ENCODE results near the gene PPP1R9B.

PPP1R9B gene

GRCh38 chr17:50184611-50185398 is 34.3 kb upstream of the PPP1R9B start:
- Mint-ChIP-seq H3K4me3 (peak overlapping the region in 1 of 3 experiments; percentile 43), H3K36me3 (ENCODE audit: low read depth) (peaks cover 35% of the 10 kb centered on the region), H3K27me3 (ENCODE audit: low read depth) (peaks cover 14% of the 10 kb centered on the region), H3K4me1 (peaks cover 76% of the 10 kb centered on the region), H3K27ac (peak overlapping the region; percentile 65 to 98 (median 86)), H3K9me3 (no peaks in the 10 kb centered on the region)
- no peak for TF ChIP-seq CTCF (IDR thresholded peaks at IDR 0.05; ENCODE audit: unreplicated experiment in 3 of 3)

- TF ChIP-seq CTCF (IDR thresholded peaks at IDR 0.05; ENCODE audit: unreplicated experiment in 3 of 3), result peak in 2 of 3 experiments; percentile 15 to 20
- Mint-ChIP-seq H3K4me1 (peaks cover 74% of the 10 kb centered on the region), H3K36me3 (ENCODE audit: low read depth) (peaks cover 31% of the 10 kb centered on the region), H3K27ac (peak overlapping the region; percentile 86 to 87 (median 86)), H3K9me3 (no peaks in the 10 kb centered on the region), H3K27me3 (ENCODE audit: low read depth) (peaks cover 14% of the 10 kb centered on the region), H3K4me3 (peak overlapping the region in 1 of 3 experiments; percentile 15)
Measured at GRCh38 chr17:50184064-50184463, 33.6 kb upstream of the PPP1R9B start.

GRCh38 chr17:50183421-50183994 is 33.0 kb upstream of the PPP1R9B start:
- Mint-ChIP-seq H3K4me1 (peaks cover 74% of the 10 kb centered on the region), H3K9me3 (no peaks in the 10 kb centered on the region), H3K4me3 (peak overlapping the region in 1 of 3 experiments; percentile 3), H3K27me3 (ENCODE audit: low read depth) (peaks cover 14% of the 10 kb centered on the region), H3K27ac (peak overlapping the region; percentile 86 to 87 (median 86)), H3K36me3 (ENCODE audit: low read depth) (peaks cover 25% of the 10 kb centered on the region)
- no peak for TF ChIP-seq CTCF (IDR thresholded peaks at IDR 0.05; ENCODE audit: unreplicated experiment in 3 of 3)

- Mint-ChIP-seq H3K9me3 (no peaks in the 10 kb centered on the region), H3K4me3 (no peak overlapping the region), H3K36me3 (ENCODE audit: low read depth) (peaks cover 22% of the 10 kb centered on the region), H3K27me3 (ENCODE audit: low read depth) (peaks cover 14% of the 10 kb centered on the region), H3K27ac (peak overlapping the region; percentile 15 to 87 (median 86)), H3K4me1 (peaks cover 75% of the 10 kb centered on the region)
- no peak for TF ChIP-seq CTCF (IDR thresholded peaks at IDR 0.05; ENCODE audit: unreplicated experiment in 3 of 3)
Measured at GRCh38 chr17:50182783-50183420, 32.4 kb upstream of the PPP1R9B start.

GRCh38 chr17:50181591-50182560 is 31.4 kb upstream of the PPP1R9B start:
- Mint-ChIP-seq H3K4me1 (peaks cover 80% of the 10 kb centered on the region), H3K36me3 (ENCODE audit: low read depth) (peaks cover 19% of the 10 kb centered on the region), H3K27ac (peak overlapping the region; percentile 56 to 87 (median 86))

More at GRCh38 chr17:50181591-50182560, 31.4 kb upstream of the PPP1R9B start:
- H3K9me3 Mint-ChIP-seq, result no peaks in the 10 kb centered on the region
- no peak overlapping the region for H3K4me3 Mint-ChIP-seq
- no peak for TF ChIP-seq CTCF (IDR thresholded peaks at IDR 0.05; ENCODE audit: unreplicated experiment in 3 of 3)
- H3K27me3 Mint-ChIP-seq (ENCODE audit: low read depth), result peaks cover 14% of the 10 kb centered on the region

Data from nephron (organoid).